Measurements from ENCODE around the gene TRPC6.
A peak's percentile ranks its signal among the peaks of the same experiment; 100 is the strongest.

The TRPC6 gene

GRCh38 chr11:101583251-101584128, at the start of gene TRPC6:
Gene TRPC6, minus strand, starts transcription at chr11:101584007. Its CDS starts 504 bp downstream, at chr11:101583503.
- no peak for DNase-seq (ENCODE audit: low read depth)

GRCh38 chr11:101620026-101620425, 36.2 kb upstream of the TRPC6 start:
- DNase-seq (ENCODE audit: low read depth), result no peak

GRCh38 chr11:101618709-101619108, 34.9 kb upstream of the TRPC6 start:
- peak; percentile 20 for DNase-seq (ENCODE audit: low read depth)

GRCh38 chr11:101617735-101618332, 34.0 kb upstream of the TRPC6 start:
- no peak for DNase-seq (ENCODE audit: low read depth)

- DNase-seq (ENCODE audit: low read depth), result no peak
Observed at GRCh38 chr11:101612481-101612880, 28.7 kb upstream of the TRPC6 start.

GRCh38 chr11:101600924-101601323, 17.1 kb upstream of the TRPC6 start:
- DNase-seq (ENCODE audit: low read depth), result no peak

GRCh38 chr11:101586965-101587364, 3.2 kb upstream of the TRPC6 start:
- no peak for DNase-seq (ENCODE audit: low read depth)

GRCh38 chr11:101584655-101585054, 848 bp upstream of the TRPC6 start:
- DNase-seq (ENCODE audit: low read depth), result no peak

- no peak for DNase-seq (ENCODE audit: low read depth)
Observed at GRCh38 chr11:101584129-101584515, 315 bp upstream of the TRPC6 start.

- DNase-seq (ENCODE audit: low read depth), result no peak
Observed at GRCh38 chr11:101582989-101583250, 887 bp downstream of the TRPC6 start.

- DNase-seq (ENCODE audit: low read depth), result no peak
Observed at GRCh38 chr11:101582236-101582988, 1.4 kb downstream of the TRPC6 start.

- no peak for DNase-seq (ENCODE audit: low read depth)
Observed at GRCh38 chr11:101577461-101577860, 6.3 kb downstream of the TRPC6 start.

- peak; percentile 3 for DNase-seq (ENCODE audit: low read depth)
Observed at GRCh38 chr11:101576456-101576855, 7.4 kb downstream of the TRPC6 start.

- no peak for DNase-seq (ENCODE audit: low read depth)
Observed at GRCh38 chr11:101574886-101575285, 8.9 kb downstream of the TRPC6 start.

GRCh38 chr11:101567071-101567470, 16.7 kb downstream of the TRPC6 start:
- no peak for DNase-seq (ENCODE audit: low read depth)

- DNase-seq (ENCODE audit: low read depth), result no peak
Observed at GRCh38 chr11:101566626-101567025, 17.2 kb downstream of the TRPC6 start.

GRCh38 chr11:101563166-101563565, 20.6 kb downstream of the TRPC6 start:
- no peak for DNase-seq (ENCODE audit: low read depth)

- DNase-seq (ENCODE audit: low read depth), result no peak
Observed at GRCh38 chr11:101555366-101555765, 28.4 kb downstream of the TRPC6 start.

GRCh38 chr11:101553891-101554292, 29.9 kb downstream of the TRPC6 start:
- DNase-seq (ENCODE audit: low read depth), result no peak

- no peak for DNase-seq (ENCODE audit: low read depth)
Observed at GRCh38 chr11:101552888-101553287, 30.9 kb downstream of the TRPC6 start.

GRCh38 chr11:101528541-101528940, 55.3 kb downstream of the TRPC6 start:
- DNase-seq (ENCODE audit: low read depth), result no peak

- DNase-seq (ENCODE audit: low read depth), result no peak
Observed at GRCh38 chr11:101523634-101524260, 60.1 kb downstream of the TRPC6 start.

GRCh38 chr11:101523193-101523592, 60.6 kb downstream of the TRPC6 start:
- no peak for DNase-seq (ENCODE audit: low read depth)
